HepG2 (cell line): ENCODE measurements around the gene ARID5B. TPM values are rescaled to one million over a fixed set of nuclear protein-coding genes. Genes with fewer than 3 reads are reported as not detected.

Experiments used
- ATF6 ChIP-seq: sonication (generic); formaldehyde crosslinking; conservative IDR thresholded peaks from 2 replicates; pipeline ENCODE4 v1.4.0; 2020; ENCODE audit warnings: missing genetic modification reagents
- BHLHE40 ChIP-seq: IDR thresholded peaks from 2 replicates; pipeline ENCODE4 v1.6.1; 2011; ENCODE audit warnings: low read length, improper control_type of control experiment
- CEBPG ChIP-seq: IDR thresholded peaks from 2 replicates; pipeline ENCODE4 v1.6.1; 2016
- CERS6 ChIP-seq: sonication (generic); formaldehyde crosslinking; IDR thresholded peaks from 2 replicates; pipeline ENCODE4 v1.5.0; 2020; ENCODE audit warnings: missing genetic modification reagents
- MIER2 ChIP-seq: IDR thresholded peaks from 2 replicates; pipeline ENCODE4 v1.6.1; 2016; ENCODE audit warnings: missing biosample characterization, missing genetic modification reagents
- MTERF4 ChIP-seq: sonication (generic); formaldehyde crosslinking; IDR thresholded peaks from 2 replicates; pipeline ENCODE4 v1.8.0; 2023; ENCODE audit warnings: mild to moderate bottlenecking, missing genetic modification reagents
- PLRG1 ChIP-seq: fragments of 450-650 bp; conservative IDR thresholded peaks from 2 replicates; pipeline ENCODE4 v1.6.1; 2016
- SRF ChIP-seq: IDR thresholded peaks from 2 replicates; pipeline ENCODE4 v1.6.1; 2011; ENCODE audit warnings: mild to moderate bottlenecking, low read depth, low read length, moderate library complexity
- TCF12 ChIP-seq, 2 experiments: fragments of 450-650 bp in 1 of 2; sonication (generic) in 1 of 2; formaldehyde crosslinking in 1 of 2; IDR thresholded peaks; 2 replicates each; pipeline versions ENCODE4 v1.6.1 to v1.8.0; 2017 to 2022; ENCODE audit warnings: antibody characterized with exemption in 1 of 2, mild to moderate bottlenecking in 1 of 2, missing genetic modification reagents in 1 of 2, moderate library complexity in 1 of 2
- TMF1 ChIP-seq: sonication (generic); formaldehyde crosslinking; IDR thresholded peaks from 2 replicates; pipeline ENCODE4 v1.8.1; 2022; ENCODE audit warnings: low read depth, missing genetic modification reagents
- ZBTB1 ChIP-seq: sonication (generic); formaldehyde crosslinking; IDR thresholded peaks from 2 replicates; pipeline ENCODE4 v1.4.0; 2020; ENCODE audit warnings: missing genetic modification reagents, borderline replicate concordance
- ZC3H13 ChIP-seq: sonication (generic); formaldehyde crosslinking; IDR thresholded peaks from 2 replicates; pipeline ENCODE4 v1.8.1; 2023; ENCODE audit warnings: mild to moderate bottlenecking, missing genetic modification reagents, moderate library complexity
- ZHX2 ChIP-seq, 2 experiments: sonication (generic) in 1 of 2; formaldehyde crosslinking in 1 of 2; IDR thresholded peaks; 2 replicates each; pipeline versions ENCODE4 v1.6.1 to v1.9.0; 2014 to 2022; ENCODE audit warnings: antibody characterized with exemption in 1 of 2, borderline replicate concordance in 1 of 2, inconsistent platforms in 1 of 2, low read depth in 1 of 2, missing genetic modification reagents in 1 of 2
- ZNF234 ChIP-seq: sonication (generic); formaldehyde crosslinking; conservative IDR thresholded peaks from 2 replicates; pipeline ENCODE4 v1.5.1; 2020; ENCODE audit warnings: mild to moderate bottlenecking, missing genetic modification reagents
- ZNF430 ChIP-seq: sonication (generic); formaldehyde crosslinking; IDR thresholded peaks from 2 replicates; pipeline ENCODE4 v1.9.0; 2021; ENCODE audit warnings: mild to moderate bottlenecking, missing genetic modification reagents
- ZNF660 ChIP-seq: sonication (generic); formaldehyde crosslinking; IDR thresholded peaks from 2 replicates; pipeline ENCODE4 v1.5.1; 2020; ENCODE audit warnings: mild to moderate bottlenecking, low read depth, missing genetic modification reagents, borderline replicate concordance
- ZNF670 ChIP-seq: sonication (generic); formaldehyde crosslinking; IDR thresholded peaks from 2 replicates; pipeline ENCODE4 v1.8.0; 2022; ENCODE audit warnings: mild to moderate bottlenecking, missing genetic modification reagents, borderline replicate concordance
- ZNF83 ChIP-seq: sonication (generic); formaldehyde crosslinking; IDR thresholded peaks from 2 replicates; pipeline ENCODE4 v1.4.0; 2020; ENCODE audit warnings: missing genetic modification reagents, mild to moderate bottlenecking, borderline replicate concordance
- polyA plus RNA-seq, 8 experiments: library from polyadenylated mRNA; depleted of rRNA in 3 of 8; stranded (reverse) in 7 of 8; unstranded in 1 of 8; fragments of >200 nt; fragmentation: Illumina TruSeq in 4 of 8; extraction: Trizol in 4 of 8; gene quantifications; 2 replicates each; pipeline versions ENCODE4 v1.2.1 to v1.2.3, GENCODE V29; 2011 to 2016; ENCODE audit warnings: low read depth in 4 of 8, missing spikeins in 1 of 8, mixed read lengths in 1 of 8; ENCODE audit not compliant: insufficient read depth in 1 of 8
- total RNA-seq, 5 experiments: library from RNA; depleted of rRNA; stranded (reverse); fragments of >200 nt; fragmentation: Illumina TruSeq; extraction: Trizol; gene quantifications; 2 replicates each; pipeline ENCODE4 v1.2.3, GENCODE V29; 2016; ENCODE audit warnings: low read depth in 1 of 5

ARID5B gene
- total and polyA plus RNA-seq, 2 of the 13 experiments (the other 11 are each of a cell fraction or from before 2014, with no cell fraction given), result 6.2 to 21.1 TPM

GRCh38 chr10:62048919-62049623 lies 147.6 kb downstream of the ARID5B start (continued):
- TF ChIP-seq PLRG1 (no peak), CEBPG (peak; percentile 55), TCF12 (IDR thresholded peaks at IDR 0.05) (no peak), TCF12 (CRISPR knock-in tag; IDR thresholded peaks at IDR 0.05) (0 out of 2 replicates have a peak, but pooled peaks have one; percentile 30), MIER2 (CRISPR knock-in tag) (peak; percentile 81), ZNF660 (CRISPR knock-in tag) (no peak), ZC3H13 (CRISPR knock-in tag) (peak; percentile 65), CERS6 (no peak), ZNF670 (CRISPR knock-in tag) (peak; percentile 67), BHLHE40 (peak; percentile 30; the same call in 1 of the 2 replicates), ZNF234 (CRISPR knock-in tag) (no peak), ZBTB1 (CRISPR knock-in tag) (0 out of 2 replicates have a peak, but pooled peaks have one; percentile 48), ZNF430 (CRISPR knock-in tag) (peak; percentile 77), ZNF83 (CRISPR knock-in tag) (peak; percentile 86; the same call in 1 of the 2 replicates), MTERF4 (CRISPR knock-in tag) (no peak), SRF (no peak), TMF1 (CRISPR knock-in tag) (peak; percentile 49; the same call in 1 of the 2 replicates), ATF6 (no peak), ZHX2 (IDR thresholded peaks at IDR 0.05; ENCODE audit: low read depth) (peak; percentile 42; the same call in 1 of the 2 replicates), ZHX2 (CRISPR knock-in tag; IDR thresholded peaks at IDR 0.05; ENCODE audit: borderline replicate concordance) (peak; percentile 64; the same call in 1 of the 2 replicates)
